CD8-positive, alpha-beta memory T cell (primary cell): ENCODE measurements around the gene GHRH. TPM values are rescaled to one million over a fixed set of nuclear protein-coding genes. Genes with fewer than 3 reads are reported as not detected.
A peak's percentile ranks its signal among the peaks of the same experiment; 100 is the strongest.

Source experiments
- CTCF ChIA-PET: fragments of 350-600 bp; sonication (Branson Sonifier 250); formaldehyde crosslinking; loops from one replicate; lab custom pipeline; 2021; ENCODE audit warnings: antibody characterized with exemption; lab: Charles Lee
- POLR2A ChIA-PET: fragments of 350-600 bp; sonication (Branson Sonifier 250); formaldehyde crosslinking; loops from one replicate; lab custom pipeline; 2021; ENCODE audit warnings: antibody characterized with exemption; lab: Charles Lee
- DNase-seq, 5 donors: peaks; one replicate each; pipeline versions ENCODE4 v3.0.0 to v3.0.0-alpha.2; 2020 to 2022; ENCODE audit warnings: mixed read lengths in 1 of 5
- H3K27ac ChIP-seq: one replicate; pipeline ENCODE4 v1.7.0; 2013; ENCODE audit warnings: low read depth, mild to moderate bottlenecking, low read length, moderate library complexity
- H3K27me3 ChIP-seq: 2 replicates; pipeline ENCODE4 v1.7.0; 2013; ENCODE audit warnings: low read length, mild to moderate bottlenecking; ENCODE audit not compliant: insufficient read depth, poor library complexity, severe bottlenecking
- H3K36me3 ChIP-seq: 2 replicates; pipeline ENCODE4 v1.7.0; 2013; ENCODE audit warnings: mild to moderate bottlenecking, low read length, moderate library complexity; ENCODE audit not compliant: insufficient read depth
- H3K4me1 ChIP-seq: 2 replicates; pipeline ENCODE4 v1.7.0; 2013; ENCODE audit warnings: mild to moderate bottlenecking, low read length, moderate library complexity; ENCODE audit not compliant: insufficient read depth
- H3K4me3 ChIP-seq: 2 replicates; pipeline ENCODE4 v1.7.0; 2013; ENCODE audit warnings: mild to moderate bottlenecking, low read length
- H3K9me3 ChIP-seq: 2 replicates; pipeline ENCODE4 v1.7.0; 2013; ENCODE audit warnings: mild to moderate bottlenecking, low read length
- H3K27ac Mint-ChIP-seq, 8 donors: one replicate each; pipeline ENCODE4 v1.8.0; 2020 to 2021; ENCODE audit warnings: mixed read lengths in 8 of 8, mild to moderate bottlenecking in 6 of 8, inconsistent platforms in 3 of 8, moderate library complexity in 3 of 8
- H3K27me3 Mint-ChIP-seq, 2 donors: one replicate each; pipeline ENCODE4 v1.8.0; 2020 to 2021; ENCODE audit warnings: mixed read lengths in 2 of 2, mild to moderate bottlenecking in 1 of 2, moderate library complexity in 1 of 2
- H3K36me3 Mint-ChIP-seq, 3 donors: one replicate each; pipeline ENCODE4 v1.8.0; 2020 to 2021; ENCODE audit warnings: mixed read lengths in 3 of 3, inconsistent platforms in 1 of 3, mild to moderate bottlenecking in 1 of 3
- H3K4me1 Mint-ChIP-seq, 3 donors: one replicate each; pipeline ENCODE4 v1.8.0; 2020 to 2021; ENCODE audit warnings: mixed read lengths in 3 of 3, inconsistent platforms in 1 of 3, mild to moderate bottlenecking in 1 of 3
- H3K4me3 Mint-ChIP-seq, 7 donors: one replicate each; pipeline ENCODE4 v1.8.0; 2020 to 2021; ENCODE audit warnings: mixed read lengths in 7 of 7, mild to moderate bottlenecking in 6 of 7, moderate library complexity in 4 of 7, inconsistent platforms in 2 of 7
- H3K9me3 Mint-ChIP-seq, 5 donors: one replicate each; pipeline ENCODE4 v1.8.0; 2020 to 2022; ENCODE audit warnings: mixed read lengths in 5 of 5, mild to moderate bottlenecking in 3 of 5, moderate library complexity in 2 of 5, inconsistent platforms in 1 of 5
- polyA plus RNA-seq: library from polyadenylated mRNA; unstranded; fragments of 300-500 nt; fragmentation: Illumina TruSeq; gene quantifications from one replicate; pipeline ENCODE4 v1.2.3, GENCODE V29; 2021
- total RNA-seq, 2 experiments: library from RNA; stranded (reverse); gene quantifications; one replicate each; pipeline ENCODE4 v1.2.3, GENCODE V29; 2021

GHRH gene
- total and polyA plus RNA-seq, 3 experiments from 2014 or later: not detected

DNA sequence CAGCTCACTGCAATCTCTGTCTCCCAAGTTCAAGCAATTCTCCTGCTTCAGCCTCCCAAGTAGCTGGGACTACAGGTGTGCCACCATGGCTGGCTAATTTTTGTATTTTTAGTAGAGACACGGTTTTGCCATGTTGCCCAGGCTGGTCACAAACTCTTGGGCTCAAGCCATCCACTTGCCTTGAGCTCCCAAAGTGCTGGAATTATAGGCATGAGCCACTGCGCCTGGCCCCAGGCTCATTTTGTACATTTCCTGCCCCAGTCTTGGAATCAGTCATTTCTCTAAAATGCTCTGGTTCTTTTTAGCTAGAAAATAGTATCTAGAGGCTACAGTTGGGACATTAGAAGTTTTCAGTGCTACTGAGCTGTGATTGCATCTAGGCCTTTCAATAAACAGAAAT is 41.4 kb upstream of the GHRH start:
- no peak overlapping the region for H3K27ac Mint-ChIP-seq
- Histone ChIP-seq H3K4me1 (no peaks in the 10 kb centered on the region), H3K27me3 (no peaks in the 10 kb centered on the region), H3K27ac (no peak overlapping the region), H3K4me3 (no peak overlapping the region), H3K36me3 (peaks cover 6% of the 10 kb centered on the region), H3K9me3 (no peaks in the 10 kb centered on the region)
- DNase-seq: no peak
- H3K27me3 Mint-ChIP-seq: no peaks in the 10 kb centered on the region
- H3K36me3 Mint-ChIP-seq: peaks cover 0 to 83% (median 16%) of the 10 kb centered on the region in 3 donors
- no peaks in the 10 kb centered on the region for H3K9me3 Mint-ChIP-seq
- POLR2A ChIA-PET: interaction anchor here (0.7 kb wide), 1 partner anchor 30 kb away, joined by 3 read pairs; no protein-coding TSS in a partner anchor
- H3K4me3 Mint-ChIP-seq: no peak overlapping the region
- CTCF ChIA-PET: no interaction called here
- peaks cover 13 to 24% (median 16%) of the 10 kb centered on the region in 3 donors for H3K4me1 Mint-ChIP-seq

DNA sequence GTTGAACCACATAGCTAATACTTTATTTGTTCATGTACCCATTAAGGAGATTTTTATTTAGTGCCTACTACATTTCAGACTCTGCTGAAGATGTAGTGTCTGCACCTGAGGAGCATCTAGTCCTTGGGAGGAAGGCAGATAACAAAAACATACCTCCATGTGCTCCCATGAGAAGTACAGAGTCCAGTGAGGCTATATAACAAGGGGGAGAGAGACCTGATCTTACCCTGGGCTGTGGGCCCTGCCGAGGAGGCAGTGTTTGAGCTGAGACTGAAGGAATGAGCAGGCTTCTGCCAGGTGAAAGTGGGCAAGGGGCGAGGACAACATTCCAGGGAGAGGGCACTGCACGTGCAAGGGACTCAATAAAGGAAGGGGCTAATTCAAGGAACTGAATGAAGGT is 39.9 kb upstream of the GHRH start:
- H3K9me3 ChIP-seq: no peaks in the 10 kb centered on the region
- ChIA-PET CTCF (no interaction called here), POLR2A (no interaction called here)
- H3K9me3 Mint-ChIP-seq: no peaks in the 10 kb centered on the region
- no peak overlapping the region for H3K4me3 ChIP-seq
- peaks cover 5% of the 10 kb centered on the region for H3K36me3 ChIP-seq
- H3K27ac ChIP-seq: no peak overlapping the region
- H3K27ac Mint-ChIP-seq: peak overlapping the region in 1 of 8 donors; percentile 32
- no peaks in the 10 kb centered on the region for H3K27me3 ChIP-seq
- no peaks in the 10 kb centered on the region for H3K27me3 Mint-ChIP-seq
- H3K4me1 Mint-ChIP-seq: peaks cover 17 to 29% (median 23%) of the 10 kb centered on the region in 3 donors
- H3K4me1 ChIP-seq: no peaks in the 10 kb centered on the region
- no peak for DNase-seq
- H3K36me3 Mint-ChIP-seq: peaks cover 0 to 78% (median 17%) of the 10 kb centered on the region in 3 donors
- no peak overlapping the region for H3K4me3 Mint-ChIP-seq

DNA sequence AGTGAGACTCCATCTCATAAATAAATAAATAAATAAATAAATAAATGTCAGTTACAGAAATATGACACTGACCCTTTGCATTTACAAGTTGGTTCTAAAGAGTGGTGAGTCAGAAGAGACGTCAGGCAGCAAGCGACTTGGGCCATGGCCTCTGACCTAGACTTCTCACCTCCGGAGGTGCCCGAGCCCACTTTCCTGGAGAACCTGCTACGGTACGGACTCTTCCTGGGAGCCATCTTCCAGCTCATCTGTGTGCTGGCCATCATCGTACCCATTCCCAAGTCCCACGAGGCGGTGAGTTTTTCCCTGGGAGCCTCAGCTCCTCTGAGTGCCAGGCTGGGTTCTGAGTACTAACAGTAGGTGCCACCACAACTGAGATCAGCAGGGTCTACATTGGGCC is 39.5 kb upstream of the GHRH start:
- Mint-ChIP-seq H3K4me3 (no peak overlapping the region), H3K27ac (no peak overlapping the region), H3K36me3 (peaks cover 0 to 76% (median 17%) of the 10 kb centered on the region in 3 donors), H3K4me1 (peaks cover 22 to 31% (median 27%) of the 10 kb centered on the region in 3 donors), H3K9me3 (no peaks in the 10 kb centered on the region), H3K27me3 (no peaks in the 10 kb centered on the region)
- no peak overlapping the region for H3K27ac ChIP-seq
- peaks cover 3% of the 10 kb centered on the region for H3K4me1 ChIP-seq
- H3K9me3 ChIP-seq: no peaks in the 10 kb centered on the region
- peaks cover 5% of the 10 kb centered on the region for H3K36me3 ChIP-seq
- POLR2A ChIA-PET: no interaction called here
- no peaks in the 10 kb centered on the region for H3K27me3 ChIP-seq
- CTCF ChIA-PET: no interaction called here
- no peak overlapping the region for H3K4me3 ChIP-seq
- DNase-seq: no peak

DNA sequence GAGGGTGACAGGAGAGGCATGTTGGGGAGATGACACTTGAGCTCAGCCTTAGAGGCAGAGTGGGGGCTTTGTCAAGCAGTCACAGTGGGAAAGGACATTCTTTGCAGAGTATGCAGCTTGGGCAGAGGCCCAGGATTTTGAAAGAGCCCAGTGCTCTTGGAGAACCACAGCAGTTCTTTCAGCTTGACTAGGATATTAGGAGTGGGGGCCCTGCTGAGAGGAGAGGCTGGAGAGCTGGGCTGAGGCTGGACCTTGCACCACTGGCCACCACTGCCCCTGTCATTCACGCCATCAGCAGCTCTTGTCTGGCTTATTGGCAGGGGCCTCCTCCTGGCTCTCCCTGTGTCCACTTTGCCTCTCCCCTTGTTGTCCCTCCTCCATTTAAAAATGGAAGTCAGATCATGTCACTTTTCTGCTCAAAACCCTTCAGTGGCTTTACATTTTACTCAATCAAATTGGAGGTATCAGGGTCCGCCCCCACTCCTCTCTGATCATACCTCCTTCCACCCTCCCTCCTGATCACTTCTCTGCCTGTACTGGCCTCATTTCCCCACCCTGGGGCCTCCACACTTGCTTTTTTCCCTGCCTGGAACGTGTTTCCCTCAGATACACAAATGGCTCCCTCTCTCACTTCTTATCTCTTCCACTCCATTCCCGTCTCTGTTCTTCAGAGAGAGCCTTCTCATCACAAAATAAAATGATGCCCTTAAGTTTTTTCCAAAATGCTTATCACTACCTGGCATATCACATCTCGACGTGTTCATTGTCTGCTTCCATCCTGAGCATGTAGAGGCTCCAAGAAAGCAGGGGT is 38.3 kb upstream of the GHRH start:
- Mint-ChIP-seq H3K36me3 (peaks cover 0 to 68% (median 17%) of the 10 kb centered on the region in 3 donors), H3K4me1 (peaks cover 34 to 43% (median 37%) of the 10 kb centered on the region in 3 donors), H3K9me3 (no peaks in the 10 kb centered on the region), H3K27me3 (no peaks in the 10 kb centered on the region), H3K4me3 (no peak overlapping the region), H3K27ac (peak overlapping the region in 1 of 8 donors; percentile 19)
- peaks cover 5% of the 10 kb centered on the region for H3K36me3 ChIP-seq
- ChIA-PET POLR2A (no interaction called here), CTCF (no interaction called here)
- DNase-seq: no peak
- no peaks in the 10 kb centered on the region for H3K27me3 ChIP-seq
- no peaks in the 10 kb centered on the region for H3K9me3 ChIP-seq
- no peak overlapping the region for H3K4me3 ChIP-seq
- peak overlapping the region; percentile 40 for H3K27ac ChIP-seq
- H3K4me1 ChIP-seq: peaks cover 11% of the 10 kb centered on the region

DNA sequence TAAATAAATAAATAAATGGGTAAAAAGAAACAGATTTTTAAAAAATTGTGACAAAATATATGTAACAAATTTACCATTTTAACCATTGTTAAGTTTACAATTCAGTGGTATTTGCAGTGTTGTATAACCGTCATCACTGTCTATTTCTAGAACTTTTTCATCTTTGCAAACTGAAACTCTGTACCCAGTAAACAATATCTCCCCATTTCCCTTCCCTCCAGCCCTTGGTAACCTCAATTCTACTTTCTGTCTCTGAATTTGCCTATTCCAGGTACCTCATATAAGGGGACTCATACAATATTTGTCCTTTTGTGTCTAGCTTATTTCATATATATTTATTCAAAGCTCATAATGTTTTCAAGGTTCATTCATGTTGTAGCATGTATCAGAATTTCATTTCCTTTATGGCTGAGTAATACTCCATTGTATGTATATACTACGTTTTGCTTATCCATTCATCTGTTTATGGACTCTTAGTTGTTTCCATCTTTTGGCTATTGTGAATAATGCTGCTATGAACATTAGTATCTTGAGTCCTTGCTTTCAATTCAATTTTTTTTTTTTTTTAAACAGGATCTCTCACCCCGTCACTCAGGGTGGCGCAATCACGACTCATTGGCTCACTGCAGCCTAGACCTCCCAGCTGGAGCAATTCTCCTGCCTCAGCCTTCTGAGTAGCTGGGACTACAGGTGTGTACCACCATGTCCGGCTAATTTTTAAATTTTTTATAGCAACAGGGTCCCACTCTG is 36.8 kb upstream of the GHRH start:
- ChIA-PET POLR2A (interaction anchor here (1.0 kb wide), 1 partner anchor 9 kb away, joined by 3 read pairs; the partner anchor contains the start of gene MANBAL), CTCF (no interaction called here)
- Histone ChIP-seq H3K27ac (no peak overlapping the region), H3K4me3 (no peak overlapping the region), H3K27me3 (no peaks in the 10 kb centered on the region), H3K36me3 (peaks cover 5% of the 10 kb centered on the region), H3K4me1 (peaks cover 11% of the 10 kb centered on the region), H3K9me3 (no peaks in the 10 kb centered on the region)
- H3K27me3 Mint-ChIP-seq: no peaks in the 10 kb centered on the region
- DNase-seq: no peak
- peaks cover 47 to 57% (median 49%) of the 10 kb centered on the region in 3 donors for H3K4me1 Mint-ChIP-seq
- H3K9me3 Mint-ChIP-seq: peaks cover 0 to 2% (median 0%) of the 10 kb centered on the region in 5 donors
- H3K4me3 Mint-ChIP-seq: no peak overlapping the region
- H3K27ac Mint-ChIP-seq: peak overlapping the region in 1 of 8 donors; percentile 10
- peaks cover 13 to 67% (median 21%) of the 10 kb centered on the region in 3 donors for H3K36me3 Mint-ChIP-seq

DNA sequence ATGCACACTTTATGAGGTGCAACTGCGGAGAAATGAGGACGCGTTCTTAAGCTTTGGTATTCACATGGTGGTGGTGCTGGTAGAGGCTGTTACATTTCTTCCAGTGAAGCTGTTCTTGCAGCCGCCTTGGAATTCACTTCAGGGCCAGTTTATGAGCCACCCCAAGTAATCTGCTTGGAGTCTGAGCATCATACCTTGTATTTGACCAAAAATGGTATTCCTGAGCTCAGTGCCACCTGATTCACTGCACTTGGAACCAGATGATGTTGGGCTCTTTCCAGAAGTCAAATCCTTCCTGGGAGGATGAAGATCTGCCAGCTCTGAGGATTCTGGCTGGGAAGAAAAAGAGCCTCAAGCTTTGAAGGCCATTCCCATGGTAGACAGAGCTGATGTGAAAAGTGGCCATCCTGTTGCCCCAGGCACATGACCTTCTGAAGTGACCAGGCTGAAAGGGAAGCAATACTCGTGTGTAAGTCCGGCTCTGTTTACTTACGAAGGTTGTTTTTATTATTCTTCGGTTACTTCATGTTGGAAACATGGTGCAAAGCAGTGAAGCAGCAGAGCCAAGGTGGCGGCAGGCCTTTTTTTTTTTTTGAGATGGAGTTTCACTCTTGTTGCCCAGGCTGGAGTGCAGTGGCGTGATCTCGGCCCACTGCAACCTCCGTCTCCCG is 35.6 kb upstream of the GHRH start:
- no peak overlapping the region for H3K4me3 Mint-ChIP-seq
- no peak overlapping the region for H3K27ac Mint-ChIP-seq
- CTCF ChIA-PET: no interaction called here
- Histone ChIP-seq H3K36me3 (peaks cover 3% of the 10 kb centered on the region), H3K27me3 (no peaks in the 10 kb centered on the region), H3K9me3 (no peaks in the 10 kb centered on the region), H3K4me1 (peaks cover 11% of the 10 kb centered on the region), H3K4me3 (no peak overlapping the region), H3K27ac (no peak overlapping the region)
- no peaks in the 10 kb centered on the region for H3K27me3 Mint-ChIP-seq
- H3K36me3 Mint-ChIP-seq: peaks cover 21 to 65% (median 21%) of the 10 kb centered on the region in 3 donors
- peaks cover 0 to 2% (median 0%) of the 10 kb centered on the region in 5 donors for H3K9me3 Mint-ChIP-seq
- no peak for DNase-seq
- POLR2A ChIA-PET: no interaction called here
- peaks cover 49 to 68% (median 56%) of the 10 kb centered on the region in 3 donors for H3K4me1 Mint-ChIP-seq

DNA sequence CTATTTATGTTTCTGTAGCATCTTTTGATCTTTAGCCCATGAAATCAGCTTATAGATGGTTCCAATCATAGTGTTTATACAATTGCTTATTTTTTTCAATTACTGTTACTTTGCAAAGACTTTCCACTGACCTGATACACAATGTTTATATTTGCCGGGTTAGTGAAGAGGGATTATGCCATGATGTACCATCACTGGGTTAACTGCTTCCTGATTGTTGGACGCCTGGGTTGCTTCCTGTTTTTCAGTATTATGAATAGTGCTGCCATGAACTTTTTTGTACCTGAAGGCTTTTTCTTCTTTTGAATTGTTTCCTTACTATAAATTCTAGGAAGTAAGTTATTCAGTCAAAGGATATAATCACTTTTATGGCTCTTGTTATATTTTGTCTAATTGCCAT is 34.8 kb upstream of the GHRH start:
- no peak overlapping the region for H3K4me3 Mint-ChIP-seq
- H3K4me1 ChIP-seq: peaks cover 11% of the 10 kb centered on the region
- H3K9me3 ChIP-seq: no peaks in the 10 kb centered on the region
- H3K27me3 Mint-ChIP-seq: no peaks in the 10 kb centered on the region
- peaks cover 0 to 2% (median 0%) of the 10 kb centered on the region in 5 donors for H3K9me3 Mint-ChIP-seq
- POLR2A ChIA-PET: no interaction called here
- peaks cover 18 to 62% (median 21%) of the 10 kb centered on the region in 3 donors for H3K36me3 Mint-ChIP-seq
- CTCF ChIA-PET: no interaction called here
- no peaks in the 10 kb centered on the region for H3K27me3 ChIP-seq
- no peaks in the 10 kb centered on the region for H3K36me3 ChIP-seq
- no peak overlapping the region for H3K4me3 ChIP-seq
- H3K27ac Mint-ChIP-seq: no peak overlapping the region
- DNase-seq: no peak
- H3K27ac ChIP-seq: no peak overlapping the region
- H3K4me1 Mint-ChIP-seq: peaks cover 51 to 70% (median 61%) of the 10 kb centered on the region in 3 donors
